Liver (tissue), 9 donors: Measurements from ENCODE around the gene GFPT2. TPM values are rescaled to one million over a fixed set of nuclear protein-coding genes. Genes with fewer than 3 reads are reported as not detected.
A peak's percentile ranks its signal among the peaks of the same experiment; 100 is the strongest.

Experiments used
- DNase-seq: peaks from one replicate; pipeline ENCODE4 v3.0.0-alpha.2; 2017; ENCODE audit warnings: low spot score
- H3K27ac ChIP-seq, 2 donors: one replicate each; pipeline ENCODE4 v1.7.0; 2013; ENCODE audit warnings: inconsistent platforms in 2 of 2, low read length in 2 of 2, control low read depth in 1 of 2, low read depth in 1 of 2, mild to moderate bottlenecking in 1 of 2
- H3K27me3 ChIP-seq, 4 donors: one replicate each; pipeline versions ENCODE4 v1.6.1 to v1.7.0; 2013; ENCODE audit warnings: low read length in 3 of 4, inconsistent platforms in 1 of 4, mild to moderate bottlenecking in 1 of 4, moderate library complexity in 1 of 4; ENCODE audit not compliant: control insufficient read depth in 4 of 4, insufficient read depth in 4 of 4
- H3K36me3 ChIP-seq, 4 donors: one replicate each; pipeline versions ENCODE4 v1.6.1 to v1.7.0; 2013; ENCODE audit warnings: low read length in 3 of 4, mild to moderate bottlenecking in 3 of 4, low read depth in 1 of 4, moderate library complexity in 1 of 4; ENCODE audit not compliant: control insufficient read depth in 4 of 4, insufficient read depth in 3 of 4
- H3K4me1 ChIP-seq, 4 donors: one replicate each; pipeline versions ENCODE4 v1.6.1 to v1.7.0; 2013; ENCODE audit warnings: low read length in 3 of 4, mild to moderate bottlenecking in 3 of 4, moderate library complexity in 1 of 4; ENCODE audit not compliant: control insufficient read depth in 4 of 4, insufficient read depth in 4 of 4
- H3K4me3 ChIP-seq, 3 donors: one replicate each; pipeline versions ENCODE4 v1.6.1 to v1.7.0; 2013; ENCODE audit warnings: low read length in 3 of 3, control low read depth in 1 of 3, low read depth in 1 of 3, mild to moderate bottlenecking in 1 of 3
- H3K9ac ChIP-seq, 2 donors: one replicate each; pipeline ENCODE4 v1.7.0; 2013; ENCODE audit warnings: low read length in 2 of 2, mild to moderate bottlenecking in 2 of 2, moderate library complexity in 2 of 2, control low read depth in 1 of 2, low read depth in 1 of 2
- H3K9me3 ChIP-seq, 4 donors: one replicate each; pipeline versions ENCODE4 v1.6.1 to v1.7.0; 2013; ENCODE audit warnings: low read length in 3 of 4; ENCODE audit not compliant: control insufficient read depth in 4 of 4
- EGR1 ChIP-seq, 2 donors: IDR thresholded peaks; 2 replicates each; pipeline ENCODE4 v1.6.1; 2016 to 2018; ENCODE audit warnings: antibody characterized with exemption in 2 of 2, low read depth in 2 of 2
- FOXA1 ChIP-seq: IDR thresholded peaks from 2 replicates; pipeline ENCODE4 v1.6.1; 2016; ENCODE audit warnings: antibody characterized with exemption
- FOXA2 ChIP-seq: IDR thresholded peaks from 2 replicates; pipeline ENCODE4 v1.6.1; 2016; ENCODE audit warnings: antibody characterized with exemption
- GABPA ChIP-seq, 2 donors: IDR thresholded peaks in 1 of 2; conservative IDR thresholded peaks in 1 of 2; 2 replicates each; pipeline ENCODE4 v1.6.1; 2016; ENCODE audit warnings: antibody characterized with exemption in 2 of 2, mild to moderate bottlenecking in 1 of 2, moderate library complexity in 1 of 2
- HNF4A ChIP-seq, 2 donors: conservative IDR thresholded peaks; 2 replicates each; pipeline ENCODE4 v1.6.1; 2016; ENCODE audit warnings: antibody characterized with exemption in 2 of 2, mild to moderate bottlenecking in 2 of 2
- JUND ChIP-seq, 2 donors: IDR thresholded peaks; 2 replicates each; pipeline ENCODE4 v1.6.1; 2016; ENCODE audit warnings: antibody characterized with exemption in 2 of 2
- NR2F2 ChIP-seq: IDR thresholded peaks from 2 replicates; pipeline ENCODE4 v1.6.1; 2016; ENCODE audit warnings: antibody characterized with exemption
- RAD21 ChIP-seq, 2 donors: IDR thresholded peaks; 2 replicates each; pipeline ENCODE4 v1.6.1; 2016; ENCODE audit warnings: antibody characterized with exemption in 2 of 2, mild to moderate bottlenecking in 2 of 2
- RXRA ChIP-seq, 2 donors: IDR thresholded peaks; 2 replicates each; pipeline ENCODE4 v1.6.1; 2017 to 2018; ENCODE audit warnings: antibody characterized with exemption in 2 of 2, mild to moderate bottlenecking in 1 of 2
- TAF1 ChIP-seq: conservative IDR thresholded peaks from 2 replicates; pipeline ENCODE4 v1.6.1; 2016; ENCODE audit warnings: antibody characterized with exemption, mild to moderate bottlenecking
- WGBS: extraction: QIAGEN DNeasy Blood & Tissue Kit; methylation state at CpG from one replicate; pipeline ENCODE4 v1.1.7; 2013; 5-methylcytosine and 5-hydroxymethylcytosine counted together
- polyA plus RNA-seq, 2 donors: library from polyadenylated mRNA; stranded (reverse) in 1 of 2; unstranded in 1 of 2; fragments of 200-250 nt in 1 of 2; fragments of >200 nt in 1 of 2; fragmentation: Nextera tagmentation in 1 of 2; extraction: Ambion mirVana in 1 of 2; gene quantifications; one replicate each; pipeline versions ENCODE4 v1.2.1 to v1.2.3, GENCODE V29; 2013 to 2015
- total RNA-seq, 2 donors: library from RNA; depleted of rRNA; stranded (reverse); fragments of >200 nt; gene quantifications; one replicate each; pipeline ENCODE4 v1.2.3, GENCODE V29; 2014
- TF ChIP-seq, protein P1 (sequence below): IDR thresholded peaks from 2 replicates; pipeline ENCODE4 v1.6.1; 2016; ENCODE audit warnings: antibody characterized with exemption
- TF ChIP-seq, protein P2 (sequence below): IDR thresholded peaks from 2 replicates; pipeline ENCODE4 v1.6.1; 2016; ENCODE audit warnings: antibody characterized with exemption
- TF ChIP-seq, protein P3 (sequence below): IDR thresholded peaks from 2 replicates; pipeline ENCODE4 v1.6.1; 2016; ENCODE audit warnings: antibody characterized with exemption, mild to moderate bottlenecking
- donor health status: healthy.
- donor health status: healthy.
- donor health status: healthy.
- donor health status: healthy.
- donor health status: healthy.

GFPT2 gene
- total and polyA plus RNA-seq, 4 donors, result 0.32 to 1.8 (median 0.54) TPM

DNA sequence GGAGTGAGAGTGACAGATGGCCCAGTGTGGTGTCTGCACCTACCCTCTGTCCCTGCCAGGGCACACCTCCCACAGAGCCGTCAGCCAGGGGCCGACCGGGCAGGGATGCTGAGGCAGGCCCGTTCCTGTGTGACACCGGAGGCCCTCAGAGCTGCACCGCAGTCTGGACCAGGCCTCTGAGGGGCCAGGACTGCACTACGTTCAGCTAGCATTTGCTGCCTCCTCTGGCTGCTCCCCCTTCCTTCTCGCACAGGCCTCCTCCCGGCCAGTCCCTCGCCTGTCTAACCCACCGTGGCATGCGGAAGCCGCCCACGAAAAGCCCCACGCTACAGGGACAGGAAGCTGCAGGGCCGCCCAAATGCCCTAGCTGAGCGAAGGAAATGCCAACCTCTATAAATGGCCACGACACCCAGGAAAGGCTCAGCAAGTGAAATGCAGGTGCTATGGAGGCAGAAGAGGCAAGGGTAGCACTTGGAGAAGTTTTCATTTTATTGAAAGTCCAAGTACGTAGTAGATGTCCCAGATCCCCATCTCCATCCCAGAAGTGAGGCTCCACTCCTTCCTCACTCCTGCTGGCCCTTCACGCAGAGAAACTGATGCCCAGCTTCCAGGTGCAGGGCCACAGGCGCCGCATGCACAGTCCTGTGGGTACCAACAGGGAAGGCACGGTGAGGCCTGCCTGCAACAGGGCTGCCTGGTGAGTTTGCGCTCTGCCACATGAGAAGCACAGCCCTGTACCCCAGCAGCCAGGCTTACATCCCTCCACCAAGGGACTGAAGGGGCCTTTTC lies 99.9 kb downstream of the GFPT2 start:
- 97% methylated on average over 24 of the region's 24 CpGs for WGBS
- Histone ChIP-seq H3K4me1 (no peaks in the 10 kb centered on the region), H3K27ac (no peak overlapping the region), H3K36me3 (peaks cover 12 to 79% (median 55%) of the 10 kb centered on the region in 4 donors), H3K9me3 (peaks cover 62 to 96% (median 75%) of the 10 kb centered on the region in 4 donors), H3K4me3 (peak overlapping the region in 2 of 3 donors; percentile 70 to 72), H3K27me3 (no peaks in the 10 kb centered on the region), H3K9ac (no peak overlapping the region)
- DNase-seq, result no peak
- no peak for TF ChIP-seq RAD21 (IDR thresholded peaks at IDR 0.05)
- TF ChIP-seq, protein P1, sequence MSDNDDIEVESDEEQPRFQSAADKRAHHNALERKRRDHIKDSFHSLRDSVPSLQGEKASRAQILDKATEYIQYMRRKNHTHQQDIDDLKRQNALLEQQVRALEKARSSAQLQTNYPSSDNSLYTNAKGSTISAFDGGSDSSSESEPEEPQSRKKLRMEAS, result no peak
- TF ChIP-seq, protein P2, sequence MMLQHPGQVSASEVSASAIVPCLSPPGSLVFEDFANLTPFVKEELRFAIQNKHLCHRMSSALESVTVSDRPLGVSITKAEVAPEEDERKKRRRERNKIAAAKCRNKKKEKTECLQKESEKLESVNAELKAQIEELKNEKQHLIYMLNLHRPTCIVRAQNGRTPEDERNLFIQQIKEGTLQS, result no peak
- TF ChIP-seq RXRA (IDR thresholded peaks at IDR 0.05), result no peak
- no peak for TF ChIP-seq NR2F2
- no peak for TF ChIP-seq JUND (IDR thresholded peaks at IDR 0.05)
- no peak for TF ChIP-seq GABPA (IDR thresholded peaks at IDR 0.05 in 1 of 2, conservative IDR thresholded peaks at IDR 0.05 in 1 of 2)
- TF ChIP-seq FOXA1, result no peak
- TF ChIP-seq, protein P3, sequence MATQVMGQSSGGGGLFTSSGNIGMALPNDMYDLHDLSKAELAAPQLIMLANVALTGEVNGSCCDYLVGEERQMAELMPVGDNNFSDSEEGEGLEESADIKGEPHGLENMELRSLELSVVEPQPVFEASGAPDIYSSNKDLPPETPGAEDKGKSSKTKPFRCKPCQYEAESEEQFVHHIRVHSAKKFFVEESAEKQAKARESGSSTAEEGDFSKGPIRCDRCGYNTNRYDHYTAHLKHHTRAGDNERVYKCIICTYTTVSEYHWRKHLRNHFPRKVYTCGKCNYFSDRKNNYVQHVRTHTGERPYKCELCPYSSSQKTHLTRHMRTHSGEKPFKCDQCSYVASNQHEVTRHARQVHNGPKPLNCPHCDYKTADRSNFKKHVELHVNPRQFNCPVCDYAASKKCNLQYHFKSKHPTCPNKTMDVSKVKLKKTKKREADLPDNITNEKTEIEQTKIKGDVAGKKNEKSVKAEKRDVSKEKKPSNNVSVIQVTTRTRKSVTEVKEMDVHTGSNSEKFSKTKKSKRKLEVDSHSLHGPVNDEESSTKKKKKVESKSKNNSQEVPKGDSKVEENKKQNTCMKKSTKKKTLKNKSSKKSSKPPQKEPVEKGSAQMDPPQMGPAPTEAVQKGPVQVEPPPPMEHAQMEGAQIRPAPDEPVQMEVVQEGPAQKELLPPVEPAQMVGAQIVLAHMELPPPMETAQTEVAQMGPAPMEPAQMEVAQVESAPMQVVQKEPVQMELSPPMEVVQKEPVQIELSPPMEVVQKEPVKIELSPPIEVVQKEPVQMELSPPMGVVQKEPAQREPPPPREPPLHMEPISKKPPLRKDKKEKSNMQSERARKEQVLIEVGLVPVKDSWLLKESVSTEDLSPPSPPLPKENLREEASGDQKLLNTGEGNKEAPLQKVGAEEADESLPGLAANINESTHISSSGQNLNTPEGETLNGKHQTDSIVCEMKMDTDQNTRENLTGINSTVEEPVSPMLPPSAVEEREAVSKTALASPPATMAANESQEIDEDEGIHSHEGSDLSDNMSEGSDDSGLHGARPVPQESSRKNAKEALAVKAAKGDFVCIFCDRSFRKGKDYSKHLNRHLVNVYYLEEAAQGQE, result no peak
- TF ChIP-seq EGR1 (IDR thresholded peaks at IDR 0.05; ENCODE audit: low read depth in 2 of 2), result no peak
- TF ChIP-seq HNF4A (conservative IDR thresholded peaks at IDR 0.05), result no peak

DNA sequence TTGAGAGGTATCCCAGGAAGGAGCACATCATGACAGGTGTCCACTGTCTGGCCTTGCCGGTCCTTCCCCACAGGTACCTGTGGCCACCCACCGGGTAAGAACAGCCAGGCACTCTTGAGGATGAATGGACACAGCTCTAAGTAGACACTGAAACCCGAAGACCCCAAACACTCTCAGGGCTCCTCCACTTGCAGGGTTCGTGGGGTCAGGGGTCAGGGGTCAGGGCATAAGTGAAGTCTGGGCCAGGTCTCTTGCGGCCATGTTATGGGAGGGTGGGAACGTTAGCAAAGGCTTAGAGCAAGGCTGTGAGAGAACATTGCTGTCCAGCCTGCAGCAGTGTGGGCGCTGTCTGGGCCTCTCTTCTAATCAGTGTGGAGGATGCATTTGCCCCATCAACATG lies 101.2 kb downstream of the GFPT2 start:
- Histone ChIP-seq H3K9ac (no peak overlapping the region), H3K27me3 (no peaks in the 10 kb centered on the region), H3K4me1 (no peaks in the 10 kb centered on the region), H3K4me3 (peak overlapping the region in 2 of 3 donors; percentile 70 to 72), H3K27ac (no peak overlapping the region), H3K9me3 (peaks cover 63 to 95% (median 71%) of the 10 kb centered on the region in 4 donors), H3K36me3 (peaks cover 15 to 80% (median 58%) of the 10 kb centered on the region in 4 donors)
- TF ChIP-seq FOXA2 (no peak), TAF1 (no peak), JUND (IDR thresholded peaks at IDR 0.05) (no peak), RAD21 (IDR thresholded peaks at IDR 0.05) (no peak), HNF4A (conservative IDR thresholded peaks at IDR 0.05) (no peak), NR2F2 (no peak), EGR1 (IDR thresholded peaks at IDR 0.05; ENCODE audit: low read depth in 2 of 2) (no peak)
- TF ChIP-seq, protein P3, result no peak
- TF ChIP-seq, protein P1, result no peak
- WGBS, result 97% methylated on average over 7 of the region's 7 CpGs
- DNase-seq, result no peak
